Calu3 (cell line): ENCODE measurements around the gene DGKI. TPM values are rescaled to one million over a fixed set of nuclear protein-coding genes. Genes with fewer than 3 reads are reported as not detected.
"Not testable (repeated sequence)": the region's sequence is repeated elsewhere in the genome, so short reads cannot be mapped to it uniquely, and the experiment has no call there.

Source experiments
- BruUV-seq: library from RNA; stranded (reverse); fragments of 400-500 nt; replicated peaks from 2 replicates; lab custom pipeline; 2021; lab: Mats Ljungman, UMichigan
- CTCF ChIA-PET: fragments of 300-600 bp; sonication (Branson Sonifier 250); formaldehyde crosslinking; loops from one replicate; lab custom pipeline; 2022; ENCODE audit warnings: antibody characterized with exemption; lab: Charles Lee
- DNase-seq: peaks from one replicate; pipeline ENCODE4 v3.0.0; 2022
- H3K27ac Mint-ChIP-seq: one replicate; pipeline ENCODE4 v1.8.0; 2022; ENCODE audit warnings: mixed read lengths; ENCODE audit not compliant: unreplicated experiment
- H3K27me3 Mint-ChIP-seq: one replicate; pipeline ENCODE4 v1.8.0; 2022; ENCODE audit warnings: mixed read lengths; ENCODE audit not compliant: unreplicated experiment
- H3K36me3 Mint-ChIP-seq: one replicate; pipeline ENCODE4 v1.8.0; 2022; ENCODE audit warnings: mild to moderate bottlenecking, moderate library complexity, mixed read lengths; ENCODE audit not compliant: insufficient read depth, unreplicated experiment
- H3K4me1 Mint-ChIP-seq: one replicate; pipeline ENCODE4 v1.8.0; 2022; ENCODE audit warnings: mild to moderate bottlenecking, low read depth, mixed read lengths; ENCODE audit not compliant: unreplicated experiment
- H3K4me3 Mint-ChIP-seq: one replicate; pipeline ENCODE4 v1.8.0; 2022; ENCODE audit warnings: mild to moderate bottlenecking, low read depth, moderate library complexity, mixed read lengths; ENCODE audit not compliant: unreplicated experiment
- H3K9me3 Mint-ChIP-seq: one replicate; pipeline ENCODE4 v1.8.0; 2022; ENCODE audit warnings: low read depth, mixed read lengths; ENCODE audit not compliant: unreplicated experiment
- intact Hi-C: fragments of 100-400 bp; cut with micrococcal nuclease; formaldehyde crosslinking; loops from one replicate; pipeline ENCODE4 v1.10.0; 2022; ENCODE audit not compliant: unreplicated experiment
- total RNA-seq: library from RNA; stranded (reverse); gene quantifications from 2 replicates; pipeline ENCODE4 v1.2.3, GENCODE V29; 2022
- TF ChIP-seq, protein P1 (sequence below): fragments of 200-600 bp; IDR thresholded peaks from one replicate; pipeline ENCODE4 v1.8.0; 2022; ENCODE audit warnings: antibody characterized with exemption; ENCODE audit not compliant: unreplicated experiment

Gene DGKI
- total RNA-seq, 1 experiment from 2014 or later, result not detected

GRCh38 chr7:137454246-137454724 is 392.5 kb downstream of the DGKI start:
- TF ChIP-seq, protein P1, sequence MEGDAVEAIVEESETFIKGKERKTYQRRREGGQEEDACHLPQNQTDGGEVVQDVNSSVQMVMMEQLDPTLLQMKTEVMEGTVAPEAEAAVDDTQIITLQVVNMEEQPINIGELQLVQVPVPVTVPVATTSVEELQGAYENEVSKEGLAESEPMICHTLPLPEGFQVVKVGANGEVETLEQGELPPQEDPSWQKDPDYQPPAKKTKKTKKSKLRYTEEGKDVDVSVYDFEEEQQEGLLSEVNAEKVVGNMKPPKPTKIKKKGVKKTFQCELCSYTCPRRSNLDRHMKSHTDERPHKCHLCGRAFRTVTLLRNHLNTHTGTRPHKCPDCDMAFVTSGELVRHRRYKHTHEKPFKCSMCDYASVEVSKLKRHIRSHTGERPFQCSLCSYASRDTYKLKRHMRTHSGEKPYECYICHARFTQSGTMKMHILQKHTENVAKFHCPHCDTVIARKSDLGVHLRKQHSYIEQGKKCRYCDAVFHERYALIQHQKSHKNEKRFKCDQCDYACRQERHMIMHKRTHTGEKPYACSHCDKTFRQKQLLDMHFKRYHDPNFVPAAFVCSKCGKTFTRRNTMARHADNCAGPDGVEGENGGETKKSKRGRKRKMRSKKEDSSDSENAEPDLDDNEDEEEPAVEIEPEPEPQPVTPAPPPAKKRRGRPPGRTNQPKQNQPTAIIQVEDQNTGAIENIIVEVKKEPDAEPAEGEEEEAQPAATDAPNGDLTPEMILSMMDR, result peak; percentile 34
- intact Hi-C loops, result loop anchor here (2.0 to 5.0 kb wide), 3 partner anchors 139 to 1047 kb away; no protein-coding TSS in a partner anchor
- CTCF ChIA-PET, result no interaction called here
- Mint-ChIP-seq H3K27me3 (peaks cover 7% of the 10 kb centered on the region), H3K4me1 (no peaks in the 10 kb centered on the region), H3K36me3 (no peaks in the 10 kb centered on the region), H3K9me3 (no peaks in the 10 kb centered on the region), H3K4me3 (no peak overlapping the region), H3K27ac (no peak overlapping the region)
- DNase-seq, result no peak
- BruUV-seq, result no TSS peak

GRCh38 chr7:137453356-137453755 is 393.4 kb downstream of the DGKI start:
- Mint-ChIP-seq H3K9me3 (no peaks in the 10 kb centered on the region), H3K4me1 (no peaks in the 10 kb centered on the region), H3K36me3 (no peaks in the 10 kb centered on the region), H3K27ac (no peak overlapping the region), H3K27me3 (peaks cover 16% of the 10 kb centered on the region), H3K4me3 (no peak overlapping the region)
- TF ChIP-seq, protein P1, result no peak
- no TSS peak for BruUV-seq
- intact Hi-C loops, result loop anchor here (5.0 kb wide), 2 partner anchors 286 to 1046 kb away; no protein-coding TSS in a partner anchor
- CTCF ChIA-PET, result no interaction called here
- DNase-seq, result no peak

DNA sequence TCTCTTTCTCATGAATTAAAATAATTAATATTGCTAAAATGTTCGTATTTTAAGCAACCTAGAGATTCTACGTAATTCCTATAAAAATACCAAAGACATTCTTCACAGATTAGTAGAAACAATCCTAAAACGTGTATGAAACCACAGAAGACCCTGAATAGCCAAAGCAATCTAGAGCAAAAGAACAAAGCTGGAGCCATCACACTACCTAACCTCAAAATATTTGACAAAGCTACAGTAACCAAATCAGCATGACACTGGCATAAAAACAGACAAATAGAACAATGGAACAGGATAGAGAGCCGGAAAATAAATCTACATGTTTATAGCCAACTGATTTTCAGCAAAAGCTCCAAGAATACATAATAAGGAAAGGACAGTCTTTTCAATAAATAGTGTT is 397.8 kb downstream of the DGKI start:
- no peak overlapping the region for H3K4me3 Mint-ChIP-seq
- H3K36me3 Mint-ChIP-seq, result no peaks in the 10 kb centered on the region
- no peaks in the 10 kb centered on the region for H3K4me1 Mint-ChIP-seq
- peaks cover 25% of the 10 kb centered on the region for H3K27me3 Mint-ChIP-seq
- H3K9me3 Mint-ChIP-seq, result peaks cover 4% of the 10 kb centered on the region
- BruUV-seq, result no TSS peak
- intact Hi-C loops, result no loop called here
- no peak for DNase-seq
- CTCF ChIA-PET, result no interaction called here
- H3K27ac Mint-ChIP-seq, result no peak overlapping the region
- TF ChIP-seq, protein P1, result no peak

- CTCF ChIA-PET, intact Hi-C loops, H3K36me3 Mint-ChIP-seq, H3K9me3 Mint-ChIP-seq, BruUV-seq, DNase-seq, H3K4me3 Mint-ChIP-seq, H3K4me1 Mint-ChIP-seq, H3K27ac Mint-ChIP-seq: not testable (repeated sequence)
- H3K27me3 Mint-ChIP-seq, result peaks cover 25% of the 10 kb centered on the region
Measured at GRCh38 chr7:137448572-137448971, 398.2 kb downstream of the DGKI start.

DNA sequence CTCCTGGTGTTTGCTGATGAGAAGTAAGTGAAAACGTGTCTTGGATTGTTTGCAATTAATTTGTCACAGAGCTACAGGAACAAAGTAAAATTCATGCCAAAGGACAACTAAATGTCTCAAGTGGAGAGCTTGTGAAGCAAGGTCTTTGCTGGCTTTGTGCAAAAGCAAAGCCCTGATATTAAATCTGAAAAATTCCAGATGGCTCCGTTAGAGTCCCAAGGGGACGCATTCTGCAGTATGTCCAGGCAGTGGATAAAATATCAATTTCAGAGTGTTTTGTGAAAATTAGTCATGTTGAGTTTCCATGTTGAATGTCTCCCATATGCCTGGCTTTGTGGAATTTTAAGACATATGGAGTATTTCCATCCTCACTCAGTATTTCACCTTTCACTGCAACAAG is 400.7 kb downstream of the DGKI start:
- BruUV-seq, result no TSS peak
- TF ChIP-seq, protein P1, result no peak
- Mint-ChIP-seq H3K9me3 (peaks cover 8% of the 10 kb centered on the region), H3K27ac (no peak overlapping the region), H3K36me3 (no peaks in the 10 kb centered on the region), H3K27me3 (peaks cover 25% of the 10 kb centered on the region), H3K4me3 (no peak overlapping the region), H3K4me1 (no peaks in the 10 kb centered on the region)
- CTCF ChIA-PET, result no interaction called here
- intact Hi-C loops, result no loop called here
- no peak for DNase-seq
